Prostate gland (tissue), 2 donors: ENCODE data around the gene IQCM.

ENCODE experiments used
- POLR2A ChIP-seq: fragments of 450-650 bp; IDR thresholded peaks from one replicate; pipeline ENCODE4 v1.6.1; 2016; ENCODE audit warnings: antibody characterized with exemption, mild to moderate bottlenecking
- TF ChIP-seq, protein P1 (sequence below), 4 experiments: fragments of 200-600 bp in 2 of 4; fragments of 450-650 bp in 2 of 4; sonication (generic) in 2 of 4; IDR thresholded peaks; 1 replicate in 3 of 4; 2 replicates in 1 of 4; pipeline ENCODE4 v1.5.1; 2016 to 2019; ENCODE audit warnings: antibody characterized with exemption in 4 of 4, mild to moderate bottlenecking in 2 of 4, moderate library complexity in 2 of 4

GRCh38 chr4:149795256-149795655 is 20.4 kb downstream of the IQCM start:
- TF ChIP-seq, protein P1, sequence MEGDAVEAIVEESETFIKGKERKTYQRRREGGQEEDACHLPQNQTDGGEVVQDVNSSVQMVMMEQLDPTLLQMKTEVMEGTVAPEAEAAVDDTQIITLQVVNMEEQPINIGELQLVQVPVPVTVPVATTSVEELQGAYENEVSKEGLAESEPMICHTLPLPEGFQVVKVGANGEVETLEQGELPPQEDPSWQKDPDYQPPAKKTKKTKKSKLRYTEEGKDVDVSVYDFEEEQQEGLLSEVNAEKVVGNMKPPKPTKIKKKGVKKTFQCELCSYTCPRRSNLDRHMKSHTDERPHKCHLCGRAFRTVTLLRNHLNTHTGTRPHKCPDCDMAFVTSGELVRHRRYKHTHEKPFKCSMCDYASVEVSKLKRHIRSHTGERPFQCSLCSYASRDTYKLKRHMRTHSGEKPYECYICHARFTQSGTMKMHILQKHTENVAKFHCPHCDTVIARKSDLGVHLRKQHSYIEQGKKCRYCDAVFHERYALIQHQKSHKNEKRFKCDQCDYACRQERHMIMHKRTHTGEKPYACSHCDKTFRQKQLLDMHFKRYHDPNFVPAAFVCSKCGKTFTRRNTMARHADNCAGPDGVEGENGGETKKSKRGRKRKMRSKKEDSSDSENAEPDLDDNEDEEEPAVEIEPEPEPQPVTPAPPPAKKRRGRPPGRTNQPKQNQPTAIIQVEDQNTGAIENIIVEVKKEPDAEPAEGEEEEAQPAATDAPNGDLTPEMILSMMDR (IDR thresholded peaks at IDR 0.05), result no peak
- no peak for TF ChIP-seq POLR2A
